Uterus (tissue), 2 donors: ENCODE data around the gene ATP11B.

ENCODE experiments used
- CTCF ChIP-seq, 4 experiments: fragments of 200-600 bp in 2 of 4; fragments of 450-650 bp in 2 of 4; sonication (generic) in 2 of 4; IDR thresholded peaks; one replicate each; pipeline ENCODE4 v1.5.1; 2016 to 2019; ENCODE audit warnings: antibody characterized with exemption in 4 of 4, mild to moderate bottlenecking in 2 of 4, moderate library complexity in 1 of 4
- POLR2A ChIP-seq, 2 donors: fragments of 450-650 bp; IDR thresholded peaks; one replicate each; pipeline ENCODE4 v1.6.1; 2016; ENCODE audit warnings: antibody characterized with exemption in 2 of 2, mild to moderate bottlenecking in 1 of 2, moderate library complexity in 1 of 2

GRCh38 chr3:182970811-182971418 is 177.6 kb downstream of the ATP11B start:
- TF ChIP-seq CTCF (IDR thresholded peaks at IDR 0.05) (no peak), POLR2A (IDR thresholded peaks at IDR 0.05) (no peak)
